Mesodermal cell (in vitro differentiated cells): Measurements from ENCODE around the gene KRAS.

ENCODE experiments used
- H3K27ac ChIP-seq: 2 replicates; pipeline ENCODE4 v1.7.0; 2013; ENCODE audit warnings: mild to moderate bottlenecking, low read depth, low read length, moderate library complexity; ENCODE audit not compliant: severe bottlenecking
- H3K36me3 ChIP-seq: 2 replicates; pipeline ENCODE4 v1.7.1; 2013; ENCODE audit warnings: mild to moderate bottlenecking, low read length, moderate library complexity; ENCODE audit not compliant: control insufficient read depth, insufficient read depth
- H3K4me1 ChIP-seq: one replicate; pipeline ENCODE4 v1.7.1; 2013; ENCODE audit warnings: mild to moderate bottlenecking, low read length; ENCODE audit not compliant: insufficient read depth, control insufficient read depth, poor library complexity, severe bottlenecking
- H3K4me3 ChIP-seq: 2 replicates; pipeline ENCODE4 v1.7.0; 2013; ENCODE audit warnings: low read length, control low read depth, mild to moderate bottlenecking; ENCODE audit not compliant: insufficient read depth, poor library complexity, severe bottlenecking; ENCODE audit errors: extremely low read depth
- H3K9me3 ChIP-seq: 2 replicates; pipeline ENCODE4 v1.7.1; 2013; ENCODE audit warnings: mild to moderate bottlenecking, low read length, moderate library complexity; ENCODE audit not compliant: control insufficient read depth
- WGBS, 2 experiments: methylation state at CpG; one replicate each; pipeline ENCODE4 v1.1.5; 2013; ENCODE audit warnings: missing lambda C conversion rate in 2 of 2; ENCODE audit not compliant: insufficient coverage in 2 of 2; 5-methylcytosine and 5-hydroxymethylcytosine counted together

The KRAS gene

GRCh38 chr12:25195056-25195971, 55.4 kb downstream of the KRAS start, which contains the start of the genes DNAI7 and ETFRF1:
DNAI7 (minus strand) TSS chr12:25195160; CDS start chr12:25195078, 82 bp downstream.
ETFRF1 (plus strand) TSS chr12:25195237; CDS start chr12:25203957, 8,720 bp downstream.
- Histone ChIP-seq H3K36me3 (peaks cover 5% of the 10 kb centered on the region), H3K4me1 (peaks cover 6% of the 10 kb centered on the region), H3K27ac (peak within 1 kb of the TSS; percentile 93), H3K9me3 (no peaks in the 10 kb centered on the region), H3K4me3 (peak within 1 kb of the TSS; percentile 64)
- WGBS, 2 experiments: 0 to 1% methylated on average over 29 to 44 of the region's 54 CpGs

- H3K4me1 ChIP-seq: peaks cover 6% of the 10 kb centered on the region
- peaks cover 2% of the 10 kb centered on the region for H3K36me3 ChIP-seq
- peak overlapping the region; percentile 73 for H3K27ac ChIP-seq
- H3K4me3 ChIP-seq: peak overlapping the region; percentile 64
- 14 to 20% methylated on average over 7 to 8 of the region's 11 CpGs for WGBS, 2 experiments
- no peaks in the 10 kb centered on the region for H3K9me3 ChIP-seq
These were observed 56.0 kb downstream of the KRAS start for GRCh38 chr12:25194722-25195055.

GRCh38 chr12:25194214-25194613, 56.5 kb downstream of the KRAS start:
- no CpG with 5 or more reads among the region's 1 CpG for WGBS, 2 experiments
- H3K36me3 ChIP-seq: no peaks in the 10 kb centered on the region
- peaks cover 6% of the 10 kb centered on the region for H3K4me1 ChIP-seq
- no peak overlapping the region for H3K4me3 ChIP-seq
- H3K27ac ChIP-seq: peak overlapping the region; percentile 73
- H3K9me3 ChIP-seq: no peaks in the 10 kb centered on the region

GRCh38 chr12:25190793-25191192, 59.9 kb downstream of the KRAS start:
- H3K9me3 ChIP-seq: no peaks in the 10 kb centered on the region
- no peak overlapping the region for H3K4me3 ChIP-seq
- H3K4me1 ChIP-seq: no peaks in the 10 kb centered on the region
- no peak overlapping the region for H3K27ac ChIP-seq
- H3K36me3 ChIP-seq: no peaks in the 10 kb centered on the region
- 97% methylated on average over 6 of the region's 6 CpGs for WGBS, 2 experiments

GRCh38 chr12:25189656-25190055, 61.1 kb downstream of the KRAS start:
- Histone ChIP-seq H3K4me3 (no peak overlapping the region), H3K27ac (no peak overlapping the region), H3K36me3 (no peaks in the 10 kb centered on the region), H3K4me1 (no peaks in the 10 kb centered on the region), H3K9me3 (no peaks in the 10 kb centered on the region)

- WGBS, 2 experiments: no CpG with 5 or more reads among the region's 2 CpGs
- Histone ChIP-seq H3K36me3 (no peaks in the 10 kb centered on the region), H3K27ac (no peak overlapping the region), H3K9me3 (no peaks in the 10 kb centered on the region), H3K4me1 (no peaks in the 10 kb centered on the region), H3K4me3 (no peak overlapping the region)
These were observed 62.9 kb downstream of the KRAS start for GRCh38 chr12:25187781-25188180.

GRCh38 chr12:25186788-25187402, 63.8 kb downstream of the KRAS start:
- Histone ChIP-seq H3K36me3 (no peaks in the 10 kb centered on the region), H3K27ac (no peak overlapping the region), H3K4me3 (no peak overlapping the region), H3K9me3 (no peaks in the 10 kb centered on the region), H3K4me1 (no peaks in the 10 kb centered on the region)
- 90 to 94% methylated on average over 3 of the region's 3 CpGs for WGBS, 2 experiments

- no peak overlapping the region for H3K4me3 ChIP-seq
- H3K36me3 ChIP-seq: no peaks in the 10 kb centered on the region
- 86 to 100% methylated on average over 1 of the region's 4 CpGs for WGBS, 2 experiments
- no peak overlapping the region for H3K27ac ChIP-seq
- no peaks in the 10 kb centered on the region for H3K9me3 ChIP-seq
- H3K4me1 ChIP-seq: no peaks in the 10 kb centered on the region
These were observed 64.5 kb downstream of the KRAS start for GRCh38 chr12:25186038-25186787.

GRCh38 chr12:25184132-25184531, 66.6 kb downstream of the KRAS start:
- WGBS, 2 experiments: 57% methylated on average over 1 of the region's 2 CpGs; no CpG with 5 or more reads in 1 of the 2 experiments
- Histone ChIP-seq H3K4me3 (no peak overlapping the region), H3K27ac (no peak overlapping the region), H3K4me1 (no peaks in the 10 kb centered on the region), H3K36me3 (no peaks in the 10 kb centered on the region), H3K9me3 (no peaks in the 10 kb centered on the region)

- Histone ChIP-seq H3K9me3 (no peaks in the 10 kb centered on the region), H3K4me3 (no peak overlapping the region), H3K4me1 (no peaks in the 10 kb centered on the region), H3K27ac (no peak overlapping the region), H3K36me3 (no peaks in the 10 kb centered on the region)
- WGBS, 2 experiments: 86 to 93% methylated on average over 3 of the region's 3 CpGs
These were observed 68.0 kb downstream of the KRAS start for GRCh38 chr12:25182765-25183164.
